Glutamatergic neuron (in vitro differentiated cells): Measurements from ENCODE around the gene CLIP3. TPM values are rescaled to one million over a fixed set of nuclear protein-coding genes. Genes with fewer than 3 reads are reported as not detected.
A peak's percentile ranks its signal among the peaks of the same experiment; 100 is the strongest.

ENCODE experiments used
- DNase-seq: peaks from one replicate; pipeline ENCODE4 v3.0.0; 2022
- H3K27ac Mint-ChIP-seq: one replicate; pipeline ENCODE4 v1.8.0; 2020; ENCODE audit warnings: mild to moderate bottlenecking, mixed read lengths, inconsistent platforms; ENCODE audit not compliant: unreplicated experiment
- H3K27me3 Mint-ChIP-seq: one replicate; pipeline ENCODE4 v1.8.0; 2020; ENCODE audit warnings: mild to moderate bottlenecking, moderate library complexity, mixed read lengths, inconsistent platforms; ENCODE audit not compliant: unreplicated experiment
- H3K36me3 Mint-ChIP-seq: one replicate; pipeline ENCODE4 v1.8.0; 2020; ENCODE audit warnings: mild to moderate bottlenecking, mixed read lengths, inconsistent platforms; ENCODE audit not compliant: unreplicated experiment
- H3K4me1 Mint-ChIP-seq: one replicate; pipeline ENCODE4 v1.8.0; 2020; ENCODE audit warnings: mild to moderate bottlenecking, low read depth, mixed read lengths, inconsistent platforms; ENCODE audit not compliant: unreplicated experiment
- H3K4me3 Mint-ChIP-seq: one replicate; pipeline ENCODE4 v1.8.0; 2020; ENCODE audit warnings: mild to moderate bottlenecking, mixed read lengths, inconsistent platforms; ENCODE audit not compliant: unreplicated experiment
- H3K9me3 Mint-ChIP-seq: one replicate; pipeline ENCODE4 v1.8.0; 2020; ENCODE audit warnings: mild to moderate bottlenecking, moderate library complexity, mixed read lengths, inconsistent platforms; ENCODE audit not compliant: unreplicated experiment
- total RNA-seq: library from RNA; stranded (reverse); fragmentation: NEBNext Ultra II Directional; extraction: Animal tissue kit (Norgen Biotek cat#: 25700); gene quantifications from one replicate; pipeline ENCODE4 v1.2.1, GENCODE V29; 2021; ENCODE audit not compliant: unreplicated experiment
- TF ChIP-seq, protein P1 (sequence below): fragments of 200-600 bp; sonication (generic); IDR thresholded peaks from one replicate; pipeline ENCODE4 v1.5.0; 2021; ENCODE audit not compliant: partially characterized antibody, unreplicated experiment

CLIP3 gene
- total RNA-seq, 1 donor from 2014 or later, result 146 TPM

DNA sequence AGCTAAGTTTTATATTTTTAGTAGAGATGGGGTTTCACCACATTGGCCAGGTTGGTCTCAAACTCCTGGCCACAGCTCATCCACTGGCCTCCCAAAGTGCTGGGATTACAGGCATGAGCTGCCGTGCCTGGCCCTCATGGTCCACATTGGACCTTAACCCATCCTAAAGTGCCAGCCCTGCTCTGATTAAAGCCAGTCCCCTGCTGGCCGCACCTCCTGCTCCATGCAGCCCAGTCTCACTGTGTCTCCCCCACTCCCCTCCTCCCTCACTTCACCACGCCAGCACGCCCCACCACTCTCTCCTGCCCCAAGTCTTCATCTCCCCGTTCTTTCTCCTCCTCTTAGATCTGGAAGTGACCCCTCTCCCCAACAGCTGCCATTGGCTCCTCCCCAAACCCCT is 54.4 kb downstream of the CLIP3 start:
- Mint-ChIP-seq H3K4me1 (peaks cover 6% of the 10 kb centered on the region), H3K4me3 (no peak overlapping the region), H3K36me3 (no peaks in the 10 kb centered on the region), H3K9me3 (peaks cover 4% of the 10 kb centered on the region), H3K27ac (no peak overlapping the region), H3K27me3 (peaks cover 9% of the 10 kb centered on the region)
- no peak for DNase-seq
- TF ChIP-seq, protein P1, sequence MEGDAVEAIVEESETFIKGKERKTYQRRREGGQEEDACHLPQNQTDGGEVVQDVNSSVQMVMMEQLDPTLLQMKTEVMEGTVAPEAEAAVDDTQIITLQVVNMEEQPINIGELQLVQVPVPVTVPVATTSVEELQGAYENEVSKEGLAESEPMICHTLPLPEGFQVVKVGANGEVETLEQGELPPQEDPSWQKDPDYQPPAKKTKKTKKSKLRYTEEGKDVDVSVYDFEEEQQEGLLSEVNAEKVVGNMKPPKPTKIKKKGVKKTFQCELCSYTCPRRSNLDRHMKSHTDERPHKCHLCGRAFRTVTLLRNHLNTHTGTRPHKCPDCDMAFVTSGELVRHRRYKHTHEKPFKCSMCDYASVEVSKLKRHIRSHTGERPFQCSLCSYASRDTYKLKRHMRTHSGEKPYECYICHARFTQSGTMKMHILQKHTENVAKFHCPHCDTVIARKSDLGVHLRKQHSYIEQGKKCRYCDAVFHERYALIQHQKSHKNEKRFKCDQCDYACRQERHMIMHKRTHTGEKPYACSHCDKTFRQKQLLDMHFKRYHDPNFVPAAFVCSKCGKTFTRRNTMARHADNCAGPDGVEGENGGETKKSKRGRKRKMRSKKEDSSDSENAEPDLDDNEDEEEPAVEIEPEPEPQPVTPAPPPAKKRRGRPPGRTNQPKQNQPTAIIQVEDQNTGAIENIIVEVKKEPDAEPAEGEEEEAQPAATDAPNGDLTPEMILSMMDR, result no peak

DNA sequence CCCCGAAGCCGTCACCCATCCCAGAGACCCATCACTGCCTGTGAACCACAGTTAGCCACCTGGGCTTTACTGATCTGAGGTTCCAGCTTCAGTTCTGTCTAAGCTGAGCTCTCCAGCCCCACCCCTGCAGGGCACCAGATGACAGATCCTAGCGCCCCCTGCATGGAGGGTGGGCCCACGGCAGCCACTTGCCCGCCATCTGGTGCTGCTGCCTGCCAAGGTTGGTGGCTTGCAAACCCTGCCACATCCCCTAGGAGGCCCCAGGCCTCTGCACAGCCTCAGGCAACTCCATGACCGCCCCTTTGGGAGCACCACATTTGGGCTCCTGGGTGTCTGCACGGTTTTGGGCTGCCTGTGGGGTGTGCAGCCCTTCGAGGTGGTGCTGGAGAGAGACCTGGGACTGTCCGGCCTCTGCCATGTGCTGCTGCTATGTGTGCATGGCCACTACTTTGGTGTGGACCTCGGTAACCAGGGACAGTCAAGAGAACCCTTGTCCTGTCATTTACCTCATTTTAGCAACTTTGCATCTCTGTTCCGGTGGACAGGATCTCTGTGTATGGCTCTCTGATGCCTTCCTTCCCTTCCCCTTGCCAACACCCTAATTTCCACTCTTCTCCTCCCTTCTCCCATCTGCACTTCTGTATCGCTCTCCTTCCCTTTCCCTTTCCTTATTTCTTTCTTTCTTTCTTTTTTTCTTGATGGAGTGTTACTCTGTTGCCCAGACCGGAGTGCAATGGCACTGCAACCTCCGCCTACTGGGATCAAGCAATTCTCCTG is 55.0 kb downstream of the CLIP3 start:
- Mint-ChIP-seq H3K9me3 (peaks cover 4% of the 10 kb centered on the region), H3K4me3 (peak overlapping the region; percentile 20), H3K27me3 (peaks cover 9% of the 10 kb centered on the region), H3K36me3 (no peaks in the 10 kb centered on the region), H3K4me1 (peaks cover 8% of the 10 kb centered on the region), H3K27ac (no peak overlapping the region)
- DNase-seq, result peak; percentile 64
- TF ChIP-seq, protein P1, result peak; percentile 50

DNA sequence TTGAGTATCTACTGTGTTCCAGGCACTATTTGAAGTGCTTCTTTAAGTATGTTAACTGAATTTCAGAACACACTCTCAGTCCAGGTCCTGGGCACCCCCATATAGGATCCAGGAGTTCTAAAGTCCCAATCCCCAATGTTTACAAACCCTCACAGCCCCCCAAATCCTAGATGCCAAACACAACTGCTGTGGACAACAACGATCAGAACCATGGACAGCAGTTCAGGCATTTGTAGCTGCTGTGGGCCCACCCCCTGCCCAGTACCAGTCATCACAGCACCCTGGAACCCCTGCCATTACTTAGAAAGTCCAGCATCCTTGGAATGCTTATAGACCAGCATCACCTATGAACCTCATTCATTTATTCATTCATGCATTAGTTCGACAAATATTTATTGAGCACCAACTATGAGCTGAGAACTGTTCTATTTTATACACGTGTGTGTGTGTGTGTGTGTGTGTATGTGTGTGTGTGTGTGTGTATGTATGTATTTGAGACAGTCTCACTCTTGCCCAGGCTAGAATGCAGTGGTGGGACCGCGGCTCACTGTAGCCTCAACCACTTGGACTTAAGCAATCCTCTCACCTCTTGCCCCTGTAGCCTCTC is 57.0 kb downstream of the CLIP3 start:
- Mint-ChIP-seq H3K36me3 (no peaks in the 10 kb centered on the region), H3K4me3 (no peak overlapping the region), H3K27ac (no peak overlapping the region), H3K9me3 (peaks cover 4% of the 10 kb centered on the region), H3K4me1 (peaks cover 8% of the 10 kb centered on the region), H3K27me3 (peaks cover under 1% of the 10 kb centered on the region)
- DNase-seq, result no peak
- TF ChIP-seq, protein P1, result no peak

DNA sequence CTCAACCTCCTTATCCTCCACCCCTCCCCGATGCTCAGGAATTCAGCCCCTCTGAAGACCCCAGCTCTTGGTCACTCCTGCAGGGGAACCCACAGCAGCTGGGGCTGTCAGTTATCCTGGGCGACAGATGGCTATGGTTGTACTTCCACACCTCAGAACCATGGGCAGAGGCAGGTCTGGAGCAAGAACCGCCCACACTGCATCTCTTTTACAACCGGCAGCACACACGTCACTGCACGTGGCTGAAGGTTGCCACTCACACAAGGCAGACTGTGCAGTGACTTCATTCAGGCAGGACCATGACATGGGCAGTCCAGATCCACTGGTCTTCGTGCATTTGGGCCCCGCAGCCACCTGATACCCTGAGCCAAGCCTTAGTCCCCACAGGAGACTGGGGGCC is 59.2 kb downstream of the CLIP3 start:
- peaks cover 8% of the 10 kb centered on the region for H3K4me1 Mint-ChIP-seq
- DNase-seq, result no peak
- peaks cover 4% of the 10 kb centered on the region for H3K9me3 Mint-ChIP-seq
- no peak overlapping the region for H3K27ac Mint-ChIP-seq
- H3K36me3 Mint-ChIP-seq, result no peaks in the 10 kb centered on the region
- TF ChIP-seq, protein P1, result no peak
- no peaks in the 10 kb centered on the region for H3K27me3 Mint-ChIP-seq
- H3K4me3 Mint-ChIP-seq, result no peak overlapping the region

DNA sequence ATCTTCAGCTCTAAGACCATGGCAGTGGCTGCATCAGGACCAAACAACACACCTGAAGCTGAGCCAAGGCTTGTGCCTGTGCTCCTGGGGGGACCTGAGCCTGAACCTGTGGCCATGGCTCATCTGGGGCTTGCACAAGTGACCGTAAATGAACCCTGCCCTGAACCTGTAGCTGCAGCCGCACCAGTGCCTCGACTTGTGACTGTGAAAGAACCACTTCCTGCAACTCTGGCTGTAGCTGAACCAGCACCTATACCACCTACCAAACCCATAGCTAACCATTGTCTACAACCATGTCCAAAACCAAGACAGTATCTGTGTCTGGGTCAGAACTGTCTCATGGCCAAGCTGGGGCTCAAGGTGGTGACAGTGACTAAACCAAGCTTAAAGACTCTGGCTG is 65.9 kb downstream of the CLIP3 start:
- no peaks in the 10 kb centered on the region for H3K36me3 Mint-ChIP-seq
- peaks cover 7% of the 10 kb centered on the region for H3K27me3 Mint-ChIP-seq
- DNase-seq, result no peak
- H3K4me3 Mint-ChIP-seq, result no peak overlapping the region
- no peak overlapping the region for H3K27ac Mint-ChIP-seq
- no peaks in the 10 kb centered on the region for H3K4me1 Mint-ChIP-seq
- TF ChIP-seq, protein P1, result no peak
- H3K9me3 Mint-ChIP-seq, result no peaks in the 10 kb centered on the region
